Motor neuron (in vitro differentiated cells): ENCODE data around the gene KRTAP10-12. TPM values are rescaled to one million over a fixed set of nuclear protein-coding genes. Genes with fewer than 3 reads are reported as not detected.

Experiments used
- ATAC-seq, 8 experiments: fragments of 200-7000 bp; cut with Tn5 transposase; replicated peaks in 6 of 8; 2 replicates each; pipeline ENCODE4 v1.8.0; 2021; ENCODE audit warnings: mild to moderate bottlenecking in 8 of 8, moderate library complexity in 8 of 8
- H3K27ac ChIP-seq, 2 donors: fragments of 250-450 bp; sonication (Bioruptor Pico); 2 replicates each; pipeline ENCODE4 v1.9.0; 2021; ENCODE audit warnings: antibody characterized with exemption in 2 of 2, mild to moderate bottlenecking in 2 of 2, moderate library complexity in 1 of 2
- H3K4me1 ChIP-seq, 2 donors: fragments of 250-450 bp; sonication (Bioruptor Pico); replicated peaks in 1 of 2; 2 replicates each; pipeline ENCODE4 v1.6.1; 2021; ENCODE audit warnings: antibody characterized with exemption in 2 of 2, mild to moderate bottlenecking in 2 of 2, moderate library complexity in 1 of 2
- H3K4me3 ChIP-seq, 5 donors: fragments of 250-450 bp; sonication (Bioruptor Pico); 2 replicates each; pipeline ENCODE4 v1.9.0; 2021; ENCODE audit warnings: antibody characterized with exemption in 5 of 5, mild to moderate bottlenecking in 5 of 5, moderate library complexity in 4 of 5
- WGBS, 10 experiments: fragments of 450-650 bp; shearing (Covaris generic); methylation state at CpG; one replicate each; pipeline ENCODE4 v1.0.0; 2022; 5-methylcytosine and 5-hydroxymethylcytosine counted together
- in situ Hi-C, 9 experiments: fragments of 400-800 bp; cut with MboI; loops; one replicate each; pipeline ENCODE4 v1.15.0; 2021; ENCODE audit warnings: low sequenced_read_pairs in 9 of 9, low pct_unique_long_range_greater_than_20kb in 2 of 9; ENCODE audit not compliant: unreplicated experiment in 9 of 9
- total RNA-seq, 8 experiments: library from RNA; unstranded; fragments of 300-600 nt; gene quantifications; 2 replicates each; pipeline versions ENCODE4 v1.2.3 to v1.2.4, GENCODE V29; 2022

KRTAP10-12 gene
- total RNA-seq, 8 experiments from 2014 or later: 0.29 to 0.85 (median 0.56) TPM; not detected in 5

- no peak for ATAC-seq
- in situ Hi-C loops: no loop called here
- WGBS, 10 experiments: 28% methylated on average over 7 of the region's 13 CpGs; no CpG with 5 or more reads in 9 of the 10 experiments
Measured at GRCh38 chr21:44704636-44705001, 7.6 kb downstream of the KRTAP10-12 start.

GRCh38 chr21:44706026-44706705 is 9.2 kb downstream of the KRTAP10-12 start:
- Histone ChIP-seq H3K4me3 (no peak overlapping the region), H3K27ac (no peak overlapping the region), H3K4me1 (peaks cover 45 to 51% of the 10 kb centered on the region in 2 donors)
- in situ Hi-C loops: no loop called here
- WGBS, 10 experiments: 0 to 35% (median 20%) methylated on average over 1 to 16 of the region's 54 CpGs; no CpG with 5 or more reads in 5 of the 10 experiments
- ATAC-seq: no peak

More at GRCh38 chr21:44704636-44705001, 7.6 kb downstream of the KRTAP10-12 start:
- H3K27ac ChIP-seq: no peak overlapping the region
- no peak overlapping the region for H3K4me3 ChIP-seq
- H3K4me1 ChIP-seq: peaks cover 39 to 45% of the 10 kb centered on the region in 2 donors

GRCh38 chr21:44706706-44707581 is 10.0 kb downstream of the KRTAP10-12 start:
- H3K4me3 ChIP-seq: no peak overlapping the region
- in situ Hi-C loops: no loop called here

GRCh38 chr21:44708213-44708865 is 11.4 kb downstream of the KRTAP10-12 start:
- H3K27ac ChIP-seq: no peak overlapping the region
- ATAC-seq: peak in 1 of 8 experiments; percentile 4
- in situ Hi-C loops: no loop called here
- WGBS, 10 experiments: 0 to 20% (median 0%) methylated on average over 1 to 4 of the region's 13 CpGs; no CpG with 5 or more reads in 2 of the 10 experiments
- H3K4me3 ChIP-seq: no peak overlapping the region
- H3K4me1 ChIP-seq: peaks cover 45 to 55% of the 10 kb centered on the region in 2 donors

More at GRCh38 chr21:44706706-44707581, 10.0 kb downstream of the KRTAP10-12 start:
- Histone ChIP-seq H3K4me1 (peaks cover 47 to 53% of the 10 kb centered on the region in 2 donors), H3K27ac (no peak overlapping the region)
- 0 to 40% (median 0%) methylated on average over 1 to 2 of the region's 46 CpGs; no CpG with 5 or more reads in 7 of the 10 experiments for WGBS, 10 experiments
- no peak for ATAC-seq

GRCh38 chr21:44708866-44709425 is 12.0 kb downstream of the KRTAP10-12 start:
- Histone ChIP-seq H3K27ac (no peak overlapping the region), H3K4me3 (no peak overlapping the region), H3K4me1 (peaks cover 45 to 55% of the 10 kb centered on the region in 2 donors)
- 0 to 15% methylated on average over 2 to 6 of the region's 25 CpGs; no CpG with 5 or more reads in 8 of the 10 experiments for WGBS, 10 experiments
- in situ Hi-C loops: no loop called here
- ATAC-seq: no peak

GRCh38 chr21:44709426-44710293 is 12.7 kb downstream of the KRTAP10-12 start:
- H3K4me3 ChIP-seq: no peak overlapping the region
- in situ Hi-C loops: no loop called here
- peak in 7 of 8 experiments; percentile 9 to 48 (median 28) for ATAC-seq

GRCh38 chr21:44710294-44710665 is 13.3 kb downstream of the KRTAP10-12 start:
- ATAC-seq: peak in 1 of 8 experiments; percentile 6
- no peak overlapping the region for H3K27ac ChIP-seq
- in situ Hi-C loops: no loop called here
- no peak overlapping the region for H3K4me3 ChIP-seq
- WGBS, 10 experiments: 0 to 70% (median 29%) methylated on average over 1 to 9 of the region's 17 CpGs; no CpG with 5 or more reads in 5 of the 10 experiments
- H3K4me1 ChIP-seq: peaks cover 45 to 65% of the 10 kb centered on the region in 2 donors

More at GRCh38 chr21:44709426-44710293, 12.7 kb downstream of the KRTAP10-12 start:
- Histone ChIP-seq H3K4me1 (peaks cover 41 to 59% of the 10 kb centered on the region in 2 donors), H3K27ac (no peak overlapping the region)
- WGBS, 10 experiments: 0 to 37% (median 13%) methylated on average over 2 to 7 of the region's 45 CpGs; no CpG with 5 or more reads in 5 of the 10 experiments

- Histone ChIP-seq H3K4me3 (peak overlapping the region in 2 of 5 donors; percentile 4 to 40), H3K27ac (no peak overlapping the region), H3K4me1 (peaks cover 47 to 67% of the 10 kb centered on the region in 2 donors)
- peak in 5 of 8 experiments; percentile 5 to 34 (median 27) for ATAC-seq
- 0 to 55% (median 43%) methylated on average over 1 to 6 of the region's 20 CpGs; no CpG with 5 or more reads in 3 of the 10 experiments for WGBS, 10 experiments
- in situ Hi-C loops: no loop called here
Measured at GRCh38 chr21:44710756-44711326, 13.9 kb downstream of the KRTAP10-12 start.

GRCh38 chr21:44711327-44712202 is 14.6 kb downstream of the KRTAP10-12 start, which contains the start of gene TSPEAR:
TSPEAR (minus strand) TSS chr21:44711572; CDS start chr21:44711514, 58 bp downstream.
- 0 to 8% (median 0%) methylated on average over 1 to 15 of the region's 41 CpGs; no CpG with 5 or more reads in 6 of the 10 experiments for WGBS, 10 experiments
- no peak within 1 kb of the TSS for H3K27ac ChIP-seq
- peak in 6 of 8 experiments; percentile 12 to 92 (median 87) for ATAC-seq
- in situ Hi-C loops: no loop called here
- H3K4me3 ChIP-seq: peak within 1 kb of the TSS in 2 of 5 donors; percentile 4 to 40
- H3K4me1 ChIP-seq: peaks cover 44 to 67% of the 10 kb centered on the region in 2 donors

- Histone ChIP-seq H3K27ac (no peak overlapping the region), H3K4me1 (peaks cover 44 to 64% of the 10 kb centered on the region in 2 donors), H3K4me3 (no peak overlapping the region)
- in situ Hi-C loops: no loop called here
- 0 to 40% (median 34%) methylated on average over 1 to 6 of the region's 22 CpGs; no CpG with 5 or more reads in 5 of the 10 experiments for WGBS, 10 experiments
- peak in 1 of 8 experiments; percentile 37 for ATAC-seq
Measured at GRCh38 chr21:44712203-44713028, 15.4 kb downstream of the KRTAP10-12 start.
